CD1c-positive myeloid dendritic cell (primary cell): ENCODE data around the gene HDAC8.
"Not testable (repeated sequence)": the region's sequence is repeated elsewhere in the genome, so short reads cannot be mapped to it uniquely, and the experiment has no call there.

ENCODE experiments used
- DNase-seq: peaks from one replicate; pipeline ENCODE4 v3.0.0-alpha.2; 2016; ENCODE audit errors: extremely low spot score

HDAC8 gene

DNA sequence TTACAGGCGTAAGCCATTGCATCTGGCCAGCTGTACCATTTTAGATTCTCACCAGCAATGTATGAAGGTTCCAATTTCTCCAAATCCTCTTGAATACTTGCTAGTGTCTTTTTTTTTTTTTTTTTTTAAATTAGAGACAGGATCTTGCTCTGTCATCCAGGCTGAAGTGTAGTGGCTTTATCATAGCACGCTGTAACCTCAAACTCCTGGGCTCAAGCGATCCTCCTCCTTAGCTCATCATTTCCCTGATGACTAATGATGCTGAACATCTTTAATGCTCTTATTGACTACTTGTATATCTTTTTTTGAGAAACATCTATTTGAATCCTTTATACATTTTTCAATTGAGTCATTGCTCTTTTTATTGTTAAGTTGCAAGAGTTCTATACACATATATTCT is 40.3 kb downstream of the HDAC8 start:
- no peak for DNase-seq

DNA sequence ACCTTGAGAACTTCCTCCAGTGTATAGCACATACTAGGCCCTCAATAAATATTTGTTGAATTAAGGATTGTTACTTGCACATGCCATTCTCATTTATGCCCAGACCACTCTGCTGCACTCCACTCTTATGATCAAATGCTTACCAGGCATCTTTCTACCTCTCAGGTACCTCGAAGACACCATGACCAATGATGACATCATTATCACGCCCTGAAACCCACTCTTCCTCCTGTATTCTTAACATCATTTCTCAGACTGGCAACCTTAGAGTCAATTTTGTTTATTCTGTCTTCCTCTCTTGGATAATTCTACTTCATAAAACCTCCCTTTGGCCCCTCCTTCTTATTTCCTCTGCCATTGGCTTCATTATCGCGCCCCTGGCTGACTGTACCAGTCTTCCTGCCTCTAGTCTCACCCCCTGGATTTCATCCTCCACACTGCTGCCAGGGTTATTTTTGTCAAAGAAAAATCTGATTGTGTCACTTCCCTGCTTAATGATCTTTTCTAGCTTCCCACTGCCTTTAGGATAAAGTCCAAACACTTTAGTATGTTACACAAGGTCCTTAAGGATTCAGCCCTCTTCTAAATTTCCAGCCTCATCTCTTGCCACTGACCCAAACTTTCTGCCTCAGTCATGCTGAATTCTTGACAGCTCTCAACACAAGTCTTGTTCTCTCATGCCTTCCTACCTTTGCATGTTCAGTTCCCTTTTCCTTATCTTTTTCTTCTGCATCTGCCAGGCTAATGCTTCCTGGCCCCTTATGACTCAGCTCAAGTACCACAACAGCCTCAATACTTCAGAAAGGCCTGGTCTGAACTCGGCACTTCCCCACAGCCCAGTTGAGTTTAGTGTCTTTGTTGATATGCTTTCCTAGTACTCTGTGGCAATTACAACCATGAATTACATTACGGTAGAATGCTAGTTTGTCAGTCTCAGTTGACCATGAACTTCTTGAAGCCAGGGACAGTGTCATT is 45.8 kb downstream of the HDAC8 start:
- peak; percentile 2 for DNase-seq

DNA sequence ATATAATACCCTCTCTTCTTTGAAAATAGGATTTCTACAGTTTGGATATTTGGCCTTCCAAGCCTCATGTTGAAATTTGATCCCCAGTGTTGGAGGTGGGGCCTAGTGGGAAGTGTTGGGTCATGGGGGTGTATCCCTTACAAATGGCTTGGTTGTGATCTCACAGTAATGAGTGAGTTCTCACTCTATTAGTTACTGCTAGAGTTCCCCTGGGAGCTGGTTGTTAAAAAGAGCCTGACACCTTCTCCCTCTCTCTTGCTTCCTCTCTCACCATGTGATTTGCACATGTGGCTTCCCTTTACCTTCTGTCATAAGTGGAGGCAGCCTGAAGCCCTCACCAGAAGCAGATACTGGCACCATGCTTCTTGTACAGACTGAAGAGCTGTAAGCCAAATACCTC is 73.9 kb downstream of the HDAC8 start:
- no peak for DNase-seq

DNA sequence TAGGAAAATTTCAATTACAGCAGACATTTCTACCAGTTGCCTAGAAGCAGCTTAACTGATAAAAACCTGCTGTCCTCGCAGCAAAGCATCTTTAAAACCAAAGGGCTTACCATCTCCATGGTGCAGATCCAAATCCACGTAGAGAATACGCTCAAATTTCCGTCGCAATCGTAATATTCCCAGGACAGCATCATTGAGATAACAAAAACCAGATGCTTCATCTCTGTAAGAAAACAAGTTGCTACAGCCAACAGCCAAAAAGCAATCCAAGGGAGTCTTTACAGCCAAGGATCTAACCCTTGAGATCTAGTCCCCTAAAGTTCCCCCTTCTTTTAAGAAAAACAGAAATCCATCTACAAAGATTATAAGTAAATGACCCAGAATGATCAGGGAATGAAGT is 77.6 kb downstream of the HDAC8 start:
- DNase-seq: no peak

DNA sequence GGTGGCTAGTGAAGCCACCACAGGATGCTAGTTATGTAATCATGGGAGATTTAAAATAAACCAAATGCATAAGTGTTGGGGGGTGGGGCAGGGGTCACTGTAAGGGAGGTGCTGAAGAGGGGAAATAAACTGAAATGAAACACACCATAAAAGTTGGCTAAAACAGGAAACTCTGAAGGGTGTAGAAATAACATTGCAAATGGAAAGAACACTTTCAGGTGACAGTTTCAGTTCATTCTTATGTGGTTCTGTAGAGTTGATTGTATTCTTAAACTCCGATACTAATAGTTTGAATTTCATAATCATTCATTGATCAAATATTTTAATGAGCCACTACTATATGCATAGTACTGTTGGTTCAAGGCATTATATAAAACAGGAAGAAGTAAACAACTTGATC is 80.1 kb downstream of the HDAC8 start:
- DNase-seq: no peak

DNA sequence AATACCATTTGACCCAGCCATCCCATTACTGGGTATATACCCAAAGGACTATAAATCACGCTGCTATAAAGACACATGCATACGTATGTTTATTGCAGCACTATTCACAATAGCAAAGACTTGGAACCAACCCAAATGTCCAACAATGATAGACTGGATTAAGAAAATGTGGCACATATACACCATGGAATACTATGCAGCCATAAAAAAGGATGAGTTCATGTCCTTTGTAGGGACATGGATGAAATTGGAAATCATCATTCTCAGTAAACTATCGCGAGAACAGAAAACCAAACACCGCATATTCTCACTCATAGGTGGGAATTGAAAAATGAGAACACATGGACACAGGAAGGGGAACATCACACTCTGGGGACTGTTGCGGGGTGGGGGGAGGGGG is 82.4 kb downstream of the HDAC8 start:
- not testable (repeated sequence) for DNase-seq

DNA sequence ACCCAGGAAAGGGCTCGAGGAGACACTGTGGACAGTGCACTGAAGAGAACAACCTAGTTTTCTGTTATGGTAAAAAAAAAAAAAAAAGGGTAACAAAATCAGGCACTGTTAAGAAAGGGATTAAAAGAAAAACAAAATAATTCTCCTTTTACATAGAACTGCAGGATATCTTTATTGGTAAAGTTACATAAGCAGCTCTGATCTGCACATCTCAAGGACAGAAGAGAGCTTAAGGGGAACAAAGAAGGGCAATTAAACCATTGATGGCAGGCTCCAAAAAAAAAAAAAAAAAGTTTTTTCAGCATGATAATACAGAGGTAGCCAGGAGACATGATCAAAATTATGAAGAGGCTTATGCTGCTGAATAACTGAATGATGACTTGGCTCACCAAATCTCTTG is 85.0 kb downstream of the HDAC8 start:
- no peak for DNase-seq

DNA sequence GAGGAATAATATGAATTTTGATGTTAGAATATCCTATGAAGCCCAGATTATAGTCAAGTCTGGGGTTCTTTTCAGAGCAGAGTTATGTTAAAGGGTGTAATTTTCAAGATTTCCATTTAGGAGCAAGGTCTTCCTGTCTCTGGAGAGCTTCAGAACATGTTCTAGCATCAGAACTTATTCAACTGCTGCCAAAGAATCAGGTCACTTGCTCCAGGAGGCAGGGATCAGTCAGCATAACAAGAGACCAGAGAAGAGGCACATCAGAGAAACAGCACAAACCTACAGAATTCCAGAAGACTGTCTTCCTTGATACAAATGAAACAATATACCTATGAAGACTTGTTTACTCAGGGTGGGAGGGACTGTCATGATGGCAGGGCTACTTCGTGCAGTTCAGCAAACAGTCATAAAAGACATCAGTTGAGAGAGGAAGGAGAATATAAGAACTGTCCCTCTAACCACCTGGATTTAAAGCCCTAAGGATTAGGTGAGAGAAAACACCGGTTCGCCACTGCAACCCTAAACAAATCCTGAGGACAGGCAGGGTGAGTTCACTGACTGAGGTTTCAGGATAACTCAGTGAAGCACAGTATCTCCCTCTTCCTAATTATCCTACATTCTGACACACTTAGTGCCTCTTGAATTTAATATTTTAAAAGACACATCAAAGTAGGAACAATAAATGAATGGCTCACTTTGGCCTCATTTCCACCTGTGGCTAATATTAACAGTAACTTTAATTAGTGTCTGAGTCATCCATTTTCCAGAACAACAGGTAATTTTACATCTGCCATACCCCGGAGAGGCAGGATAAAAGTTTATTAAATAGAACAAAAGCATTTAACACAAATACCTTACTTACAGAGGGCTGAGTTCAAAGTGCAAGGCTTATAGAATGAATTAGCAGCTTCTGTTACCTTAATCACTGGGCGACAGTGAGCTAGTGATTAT is 93.0 kb downstream of the HDAC8 start:
- DNase-seq: no peak

DNA sequence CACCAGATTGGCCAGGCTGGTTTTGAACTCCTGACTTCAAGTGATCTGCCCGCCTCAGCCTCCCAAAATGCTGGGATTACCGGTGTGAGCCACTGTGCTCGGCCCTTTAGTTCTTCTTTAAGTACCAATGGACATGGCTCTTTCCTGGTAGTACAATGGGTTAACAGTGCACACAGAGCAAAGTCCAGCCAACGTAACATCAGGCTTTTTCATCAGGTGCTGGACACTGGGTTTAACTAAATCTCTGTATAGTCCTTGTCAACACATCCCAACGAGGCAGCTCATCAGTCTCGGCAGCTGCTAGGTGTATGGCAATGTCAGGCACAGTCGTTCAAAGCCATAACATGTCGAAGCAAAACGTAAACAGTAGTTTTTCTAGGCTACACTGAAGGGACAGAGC is 93.8 kb downstream of the HDAC8 start:
- no peak for DNase-seq

DNA sequence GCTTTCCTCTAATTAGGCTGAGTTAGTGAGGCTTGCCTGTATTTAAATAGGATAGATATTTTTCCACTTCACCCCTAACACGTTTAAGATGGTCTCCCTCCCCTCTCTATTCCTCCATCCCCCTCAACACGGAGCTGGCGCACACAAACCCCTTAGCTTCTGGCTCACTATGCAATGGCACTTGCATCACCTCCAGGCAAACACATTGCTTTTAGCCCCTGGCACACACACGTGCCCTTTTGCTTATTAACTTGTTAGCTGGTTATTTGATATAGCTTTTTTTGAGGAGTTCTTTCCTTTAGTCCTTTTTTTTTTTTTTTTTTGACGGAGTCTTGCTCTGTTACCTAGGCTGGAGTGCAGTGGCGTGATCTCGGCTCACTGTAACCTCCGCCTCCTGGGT is 94.3 kb downstream of the HDAC8 start:
- DNase-seq: no peak

DNA sequence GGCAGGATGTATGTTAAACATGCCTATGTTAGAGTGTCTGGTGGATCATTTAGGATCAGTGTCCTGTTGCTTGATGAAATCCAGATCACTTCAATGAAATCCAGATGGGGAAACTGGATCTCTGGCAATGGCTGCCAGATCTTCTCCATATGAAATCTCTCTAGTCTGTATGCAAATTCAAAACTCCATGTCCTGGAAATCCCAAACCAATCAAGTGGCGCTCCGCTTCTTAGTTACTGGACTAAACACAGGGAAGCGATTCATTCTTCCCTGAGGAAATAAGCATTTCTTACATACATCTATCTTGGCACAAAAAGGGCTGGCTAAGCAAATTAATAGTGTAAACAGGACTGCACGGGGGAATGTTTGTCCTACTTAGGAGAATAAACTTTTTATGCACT is 94.9 kb downstream of the HDAC8 start:
- no peak for DNase-seq

DNA sequence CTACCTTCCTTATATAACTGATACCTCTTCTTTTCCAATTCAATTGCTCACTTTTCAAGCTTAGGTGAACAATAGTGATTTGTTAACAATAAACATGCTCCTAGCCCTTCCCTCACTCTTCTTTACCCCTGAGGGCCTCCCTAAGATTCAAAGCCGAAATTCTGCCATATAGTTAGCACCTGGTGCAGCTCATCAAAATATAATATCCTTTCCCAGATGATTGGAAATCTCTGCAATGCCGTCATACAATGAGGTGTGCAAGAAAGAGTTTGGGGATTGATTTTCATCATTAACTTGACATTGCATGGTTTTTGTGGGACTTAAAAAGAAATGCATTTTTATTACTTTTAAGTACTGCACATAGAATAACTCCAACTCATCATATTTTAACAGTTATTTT is 95.3 kb downstream of the HDAC8 start:
- DNase-seq: no peak

DNA sequence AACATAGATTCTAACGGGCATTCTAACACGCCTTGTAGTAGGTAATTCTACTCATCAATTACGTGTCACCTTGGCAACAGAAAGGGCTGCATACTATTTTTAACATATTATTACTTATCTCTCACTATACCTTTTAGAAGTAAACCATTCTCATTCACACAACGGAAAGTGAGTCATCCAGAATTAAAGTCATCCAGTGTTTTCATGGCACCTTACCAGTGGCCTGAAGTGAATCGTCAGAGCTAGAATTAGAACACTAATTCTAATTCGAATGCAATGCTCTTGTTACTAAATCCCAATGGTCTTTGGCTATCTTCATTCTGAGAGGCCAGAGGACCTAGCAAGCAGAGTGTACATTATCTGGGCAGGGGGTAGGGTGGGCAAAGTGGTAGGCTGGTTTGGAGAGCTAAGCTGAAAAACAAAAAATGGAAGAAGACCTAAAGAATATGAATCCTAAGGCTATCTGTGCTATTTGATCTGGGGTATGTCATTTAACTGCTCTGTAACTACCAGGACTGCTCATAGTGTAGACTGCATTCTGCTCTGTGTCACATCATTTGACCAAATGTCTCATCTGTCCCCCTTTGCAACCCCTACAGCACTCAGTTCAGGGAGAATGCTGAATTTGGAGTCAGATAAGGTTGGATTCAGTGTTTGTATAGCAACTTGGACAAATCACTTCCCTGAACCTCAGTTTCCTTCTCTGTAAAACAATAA is 96.5 kb downstream of the HDAC8 start:
- no peak for DNase-seq

DNA sequence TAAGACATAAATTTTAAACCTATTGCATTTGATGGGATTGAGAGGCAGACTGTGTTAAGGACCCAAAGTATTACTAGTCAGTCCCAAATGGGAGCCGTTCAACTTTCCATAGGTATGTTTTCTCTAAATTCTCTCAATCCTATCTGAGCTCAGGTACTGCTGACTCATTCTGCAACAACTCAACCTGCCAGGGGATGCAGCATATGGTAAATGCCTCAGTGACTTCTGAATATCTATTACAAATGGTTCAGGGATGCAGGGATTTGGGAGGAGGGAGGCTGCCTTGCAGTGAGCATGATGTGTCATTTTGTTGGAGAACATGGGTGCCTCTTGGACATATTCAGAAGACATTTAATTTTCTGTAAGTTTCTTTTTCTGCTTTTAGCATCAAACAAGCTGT is 97.3 kb downstream of the HDAC8 start:
- DNase-seq: no peak

DNA sequence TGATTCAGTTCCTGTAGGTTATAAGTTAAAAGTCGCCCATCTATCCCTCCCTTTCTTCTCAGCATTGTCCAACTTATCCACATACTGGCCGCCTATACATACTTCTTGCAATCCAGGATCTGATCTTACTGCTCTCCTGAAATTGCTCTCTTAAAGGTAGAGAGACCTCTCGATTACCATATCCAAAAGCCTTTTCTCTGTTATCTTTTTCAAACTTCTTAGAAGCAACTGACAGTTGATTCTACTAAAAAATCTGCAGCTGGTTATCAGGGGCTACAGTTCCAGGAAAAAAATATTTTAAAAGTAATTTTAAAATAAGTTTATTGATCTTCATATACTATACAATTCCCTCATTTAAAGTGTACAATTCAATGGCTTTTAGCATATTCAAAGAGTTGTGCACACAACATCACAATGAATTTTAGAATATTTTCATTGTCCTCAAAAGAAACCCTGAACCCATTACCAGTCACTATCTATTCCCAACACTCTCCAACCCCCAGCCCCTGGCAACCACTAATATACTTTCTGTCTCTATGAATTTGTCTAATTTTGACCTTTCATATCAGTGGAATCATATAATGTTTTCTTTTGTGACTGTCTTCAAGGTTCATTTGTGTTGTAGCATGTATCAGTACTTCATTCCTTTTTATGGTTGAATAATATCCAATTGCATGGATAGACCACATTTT is 102.0 kb downstream of the HDAC8 start:
- no peak for DNase-seq

DNA sequence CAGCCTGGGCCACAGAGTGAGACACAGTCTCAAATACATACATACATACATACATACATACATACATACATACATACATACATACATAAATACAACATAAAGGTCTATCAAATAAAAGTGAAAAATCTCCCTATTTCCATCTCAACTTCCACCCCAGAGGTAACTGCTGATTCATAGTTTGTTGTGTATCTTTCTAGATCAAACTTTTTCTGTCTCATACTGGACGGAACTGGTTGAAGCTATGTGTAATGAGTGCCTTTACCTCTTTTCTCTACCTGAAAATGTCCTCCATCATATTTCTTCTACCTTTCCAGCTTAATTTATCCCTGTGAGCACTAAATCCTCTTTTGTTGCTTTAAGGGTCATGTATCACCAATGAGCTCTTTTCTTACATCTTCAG is 102.5 kb downstream of the HDAC8 start:
- DNase-seq: no peak

DNA sequence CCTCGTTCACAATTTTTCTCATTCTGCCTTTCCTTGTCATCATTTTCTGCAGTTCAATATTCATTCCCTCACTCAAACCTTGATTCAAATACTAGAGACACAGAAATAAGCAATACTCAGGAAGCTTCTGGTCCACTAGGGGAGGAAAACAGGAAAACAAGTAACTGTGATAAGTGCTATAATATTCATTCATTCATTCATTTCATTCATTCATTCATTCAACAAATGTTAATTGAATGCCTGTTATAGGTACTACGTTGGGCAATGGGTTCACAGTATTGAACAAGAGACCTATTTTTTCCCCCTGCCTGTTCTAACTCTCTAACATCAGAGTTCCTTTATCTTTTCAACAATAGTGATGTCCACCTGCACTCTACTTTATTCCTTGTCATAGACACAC is 104.0 kb downstream of the HDAC8 start:
- DNase-seq: no peak

DNA sequence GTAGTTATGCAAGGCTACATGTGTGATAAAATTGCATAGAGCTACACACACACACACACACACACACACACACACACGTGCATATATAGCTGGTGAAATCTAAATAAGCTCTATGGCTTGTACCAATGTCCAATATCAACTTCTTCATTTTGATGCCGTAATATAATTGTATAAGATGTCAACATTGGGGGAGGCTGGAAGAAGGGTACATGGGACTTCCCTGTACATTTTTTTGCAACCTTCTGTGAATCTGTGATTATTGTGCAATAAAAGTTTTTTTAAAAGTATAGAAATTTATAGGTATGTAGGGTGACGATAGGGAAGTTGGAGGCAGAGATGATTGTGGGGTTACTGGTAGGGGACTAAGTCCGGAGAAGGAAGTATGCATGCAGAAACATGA is 105.5 kb downstream of the HDAC8 start:
- DNase-seq: no peak

DNA sequence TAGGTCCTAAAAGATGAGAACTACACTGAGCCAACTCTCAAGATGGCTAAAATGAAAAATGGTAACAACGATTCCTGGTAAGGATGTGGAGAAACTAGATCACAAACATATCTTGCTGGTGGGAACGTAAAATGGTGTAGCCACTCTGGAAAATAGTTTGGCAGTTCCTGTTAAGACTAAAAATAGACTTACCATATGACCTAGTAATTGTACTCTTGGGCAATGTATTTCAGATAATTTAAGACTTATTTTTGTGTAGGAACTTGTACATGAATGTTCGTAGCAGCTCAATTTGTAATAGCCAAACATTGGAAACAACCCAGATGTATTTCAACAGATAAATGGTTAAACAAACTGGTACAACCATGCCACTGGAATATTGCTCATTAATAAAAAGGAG is 106.2 kb downstream of the HDAC8 start:
- no peak for DNase-seq

DNA sequence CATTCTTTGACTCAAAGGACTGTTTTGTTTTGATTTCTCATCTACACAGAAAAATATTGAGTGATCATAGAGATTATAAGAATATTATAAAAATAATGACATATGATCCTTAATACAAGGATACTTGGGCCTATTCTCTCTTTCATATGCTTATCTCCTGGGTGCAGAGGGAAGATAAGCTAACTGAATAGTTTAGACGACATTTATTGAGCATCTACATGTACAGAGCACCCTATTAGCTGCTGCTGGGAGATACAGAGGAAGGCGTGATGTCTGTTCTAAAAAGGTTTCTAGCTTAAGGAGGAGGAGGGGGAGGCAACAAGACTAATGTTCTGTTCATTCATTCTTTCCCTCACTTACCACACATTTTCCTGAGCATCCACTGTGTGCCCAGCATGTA is 106.8 kb downstream of the HDAC8 start:
- no peak for DNase-seq

DNA sequence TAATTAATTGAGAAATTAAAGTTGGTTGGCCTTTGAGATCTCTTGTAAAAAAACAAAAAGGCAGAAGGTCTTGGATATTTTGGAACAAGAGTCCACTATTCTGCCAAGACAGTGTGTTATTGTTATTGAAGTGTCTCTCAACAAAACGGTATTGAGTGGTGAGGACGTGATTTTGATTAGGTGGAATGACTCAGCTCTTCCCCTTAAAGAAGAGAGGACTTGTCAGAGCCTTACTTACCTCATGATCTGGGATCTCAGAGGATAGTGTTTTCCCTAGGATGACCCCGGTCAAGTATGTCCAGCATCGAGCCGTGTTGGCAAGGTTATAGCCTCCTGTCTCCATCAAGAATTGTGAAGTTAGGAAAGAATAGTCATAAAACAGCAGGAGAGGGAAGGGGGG is 110.9 kb downstream of the HDAC8 start:
- no peak for DNase-seq
